Thoracic aorta (tissue), 2 donors: ENCODE results near the gene DLGAP1. TPM values are rescaled to one million over a fixed set of nuclear protein-coding genes. Genes with fewer than 3 reads are reported as not detected.

Experiments used
- ATAC-seq: fragments of 150-250 bp; one replicate; pipeline ENCODE4 v1.8.0; 2017; ENCODE audit warnings: low read depth; ENCODE audit not compliant: insufficient number of reproducible peaks, low FRiP score
- DNase-seq: peaks from one replicate; pipeline ENCODE4 v3.0.0-alpha.2; 2020; ENCODE audit warnings: low spot score
- H3K27ac ChIP-seq, 2 donors: fragments of 200-600 bp; sonication (generic); 1 replicate in 1 of 2; 2 replicates in 1 of 2; pipeline ENCODE4 v1.5.1; 2016; ENCODE audit warnings: mild to moderate bottlenecking in 2 of 2, moderate library complexity in 2 of 2
- H3K27me3 ChIP-seq: fragments of 200-600 bp; sonication (generic); replicated peaks from 2 replicates; pipeline ENCODE4 v1.6.0; 2016; ENCODE audit warnings: mild to moderate bottlenecking; ENCODE audit not compliant: insufficient read depth
- H3K36me3 ChIP-seq: fragments of 200-600 bp; sonication (generic); one replicate; pipeline ENCODE4 v1.5.1; 2016
- H3K4me1 ChIP-seq, 2 donors: fragments of 200-600 bp; sonication (generic); 1 replicate in 1 of 2; 2 replicates in 1 of 2; pipeline versions ENCODE4 v1.5.1 to v1.6.0; 2016; ENCODE audit warnings: low read depth in 2 of 2, mild to moderate bottlenecking in 1 of 2; ENCODE audit not compliant: control insufficient read depth in 1 of 2
- H3K4me3 ChIP-seq: fragments of 200-600 bp; sonication (generic); 2 replicates; pipeline ENCODE4 v1.5.1; 2016; ENCODE audit warnings: mild to moderate bottlenecking
- H3K9me3 ChIP-seq: fragments of 200-600 bp; sonication (generic); 2 replicates; pipeline ENCODE4 v1.5.1; 2016
- total RNA-seq, 2 donors: library from RNA; depleted of rRNA; stranded (reverse); fragments of >200 nt; gene quantifications; one replicate each; pipeline versions ENCODE4 v1.1.0 to v1.2.3, GENCODE V29; 2016
- TF ChIP-seq, protein P1 (sequence below): fragments of 200-600 bp; sonication (generic); IDR thresholded peaks from one replicate; pipeline ENCODE4 v1.5.1; 2019; ENCODE audit warnings: antibody characterized with exemption

Gene DLGAP1
- total RNA-seq, 2 donors from 2014 or later = 7.3 to 19.0 TPM

DNA sequence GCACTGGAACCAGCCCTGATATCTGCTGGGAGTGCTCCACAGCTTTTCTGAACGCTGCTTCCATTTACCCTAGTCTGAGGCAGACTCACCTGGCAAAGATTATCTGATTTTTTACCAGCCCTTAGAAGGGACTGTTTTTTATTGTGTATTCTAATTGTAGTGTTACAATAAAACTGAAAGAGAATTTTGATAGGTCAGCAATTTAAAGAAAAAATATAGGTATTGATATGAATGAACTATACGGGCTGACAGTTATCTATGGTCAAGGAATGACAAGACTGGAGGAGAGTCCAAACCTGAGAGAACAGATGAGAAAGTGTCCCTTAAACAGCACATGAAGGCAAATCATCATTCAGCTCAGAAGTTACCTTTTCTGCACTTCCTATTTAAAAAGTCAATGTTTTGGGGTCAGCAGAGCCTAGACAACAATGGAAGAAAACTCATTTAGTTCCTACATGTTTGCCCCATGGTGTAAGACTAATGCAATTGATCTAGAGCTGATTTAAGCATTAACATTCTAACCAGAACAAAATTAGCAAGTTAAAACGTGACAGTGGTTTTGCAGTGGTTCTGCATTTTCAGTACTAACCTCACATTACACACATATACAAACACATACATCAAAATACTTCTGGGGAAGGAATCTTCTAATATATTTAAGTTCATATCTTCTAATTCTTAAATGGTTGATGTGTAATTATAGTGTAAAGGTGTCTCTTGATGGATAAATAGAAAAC is 504.3 kb downstream of the DLGAP1 start:
- H3K27ac ChIP-seq = no peak overlapping the region
- H3K4me3 ChIP-seq = no peak overlapping the region
- TF ChIP-seq, protein P1, sequence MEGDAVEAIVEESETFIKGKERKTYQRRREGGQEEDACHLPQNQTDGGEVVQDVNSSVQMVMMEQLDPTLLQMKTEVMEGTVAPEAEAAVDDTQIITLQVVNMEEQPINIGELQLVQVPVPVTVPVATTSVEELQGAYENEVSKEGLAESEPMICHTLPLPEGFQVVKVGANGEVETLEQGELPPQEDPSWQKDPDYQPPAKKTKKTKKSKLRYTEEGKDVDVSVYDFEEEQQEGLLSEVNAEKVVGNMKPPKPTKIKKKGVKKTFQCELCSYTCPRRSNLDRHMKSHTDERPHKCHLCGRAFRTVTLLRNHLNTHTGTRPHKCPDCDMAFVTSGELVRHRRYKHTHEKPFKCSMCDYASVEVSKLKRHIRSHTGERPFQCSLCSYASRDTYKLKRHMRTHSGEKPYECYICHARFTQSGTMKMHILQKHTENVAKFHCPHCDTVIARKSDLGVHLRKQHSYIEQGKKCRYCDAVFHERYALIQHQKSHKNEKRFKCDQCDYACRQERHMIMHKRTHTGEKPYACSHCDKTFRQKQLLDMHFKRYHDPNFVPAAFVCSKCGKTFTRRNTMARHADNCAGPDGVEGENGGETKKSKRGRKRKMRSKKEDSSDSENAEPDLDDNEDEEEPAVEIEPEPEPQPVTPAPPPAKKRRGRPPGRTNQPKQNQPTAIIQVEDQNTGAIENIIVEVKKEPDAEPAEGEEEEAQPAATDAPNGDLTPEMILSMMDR = no peak
- no peaks in the 10 kb centered on the region for H3K36me3 ChIP-seq
- DNase-seq (no peak), ATAC-seq (no peak)
- H3K27me3 ChIP-seq = no peaks in the 10 kb centered on the region
- no peaks in the 10 kb centered on the region for H3K9me3 ChIP-seq
- no peaks in the 10 kb centered on the region for H3K4me1 ChIP-seq

DNA sequence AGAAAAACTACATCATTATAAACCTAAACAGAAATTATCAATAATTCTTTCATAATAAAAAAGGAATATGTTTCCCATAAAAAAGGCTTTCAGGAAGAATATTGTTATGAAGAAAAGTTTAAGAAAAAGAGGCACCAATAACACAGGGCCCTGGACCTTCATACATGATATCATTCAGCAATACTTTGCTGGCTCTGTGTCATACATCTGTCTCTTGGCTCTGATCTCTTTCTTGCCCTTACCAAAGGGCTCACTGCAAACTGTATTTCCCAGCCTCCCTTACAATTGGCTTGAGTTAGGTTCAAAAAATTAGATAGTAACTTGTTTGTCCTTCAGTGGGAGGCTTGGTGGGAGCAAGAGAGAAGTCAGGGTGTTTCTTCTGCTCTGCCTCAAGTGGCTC is 506.1 kb downstream of the DLGAP1 start:
- no peaks in the 10 kb centered on the region for H3K27me3 ChIP-seq
- no peak for DNase-seq

DNA sequence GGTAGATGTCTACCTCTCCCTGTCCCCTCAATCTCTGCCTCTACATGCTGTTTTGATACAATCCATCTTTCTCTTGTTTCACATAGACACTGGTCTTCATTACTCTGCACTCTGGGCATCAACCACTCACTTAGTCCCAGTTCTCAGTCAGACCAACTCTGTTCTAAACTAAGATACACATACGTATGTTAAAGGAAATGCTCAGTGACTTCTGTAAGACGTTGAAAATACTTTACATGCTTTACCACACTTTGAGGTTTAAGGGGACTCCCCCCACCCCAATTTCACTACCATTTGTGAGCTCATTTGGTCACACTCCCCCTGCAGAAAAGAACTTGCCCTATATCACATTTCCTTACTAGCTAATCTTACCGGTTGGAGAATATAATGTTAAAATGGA is 507.7 kb downstream of the DLGAP1 start:
- Histone ChIP-seq H3K9me3 (no peaks in the 10 kb centered on the region), H3K36me3 (no peaks in the 10 kb centered on the region), H3K4me3 (no peak overlapping the region), H3K27me3 (no peaks in the 10 kb centered on the region), H3K4me1 (no peaks in the 10 kb centered on the region), H3K27ac (no peak overlapping the region)
- no peak for DNase-seq
- no peak for ATAC-seq
- TF ChIP-seq, protein P1 = no peak

More for the DNA sequence above, 506.1 kb downstream of the DLGAP1 start:
- no peak overlapping the region for H3K4me3 ChIP-seq
- no peak for ATAC-seq
- TF ChIP-seq, protein P1 = no peak
- no peak overlapping the region for H3K27ac ChIP-seq
- H3K9me3 ChIP-seq = no peaks in the 10 kb centered on the region
- H3K36me3 ChIP-seq = no peaks in the 10 kb centered on the region
- H3K4me1 ChIP-seq = no peaks in the 10 kb centered on the region

DNA sequence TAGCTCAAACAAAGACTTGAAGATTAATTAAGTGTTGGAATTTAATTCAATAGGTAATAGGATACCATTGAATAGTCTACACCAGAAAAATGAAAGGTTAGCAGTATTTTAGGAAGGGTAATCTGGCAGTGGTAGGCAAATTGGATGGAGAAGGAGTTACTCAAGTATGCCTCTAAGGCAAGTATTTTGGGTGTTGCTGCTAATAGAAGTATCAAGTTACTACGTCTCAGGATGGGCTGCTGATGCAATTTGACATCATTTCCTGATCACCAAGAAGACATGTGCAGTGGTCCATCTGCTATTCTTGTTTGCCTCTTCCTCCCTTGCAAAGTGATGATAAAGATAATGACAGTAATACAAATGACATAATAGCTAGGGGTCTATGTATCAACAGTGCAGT is 519.8 kb downstream of the DLGAP1 start:
- TF ChIP-seq, protein P1 = no peak
- H3K4me3 ChIP-seq = no peak overlapping the region
- H3K4me1 ChIP-seq = no peaks in the 10 kb centered on the region
- no peaks in the 10 kb centered on the region for H3K9me3 ChIP-seq
- no peak overlapping the region for H3K27ac ChIP-seq
- DNase-seq (no peak), ATAC-seq (no peak)
- no peaks in the 10 kb centered on the region for H3K27me3 ChIP-seq
- H3K36me3 ChIP-seq = no peaks in the 10 kb centered on the region

DNA sequence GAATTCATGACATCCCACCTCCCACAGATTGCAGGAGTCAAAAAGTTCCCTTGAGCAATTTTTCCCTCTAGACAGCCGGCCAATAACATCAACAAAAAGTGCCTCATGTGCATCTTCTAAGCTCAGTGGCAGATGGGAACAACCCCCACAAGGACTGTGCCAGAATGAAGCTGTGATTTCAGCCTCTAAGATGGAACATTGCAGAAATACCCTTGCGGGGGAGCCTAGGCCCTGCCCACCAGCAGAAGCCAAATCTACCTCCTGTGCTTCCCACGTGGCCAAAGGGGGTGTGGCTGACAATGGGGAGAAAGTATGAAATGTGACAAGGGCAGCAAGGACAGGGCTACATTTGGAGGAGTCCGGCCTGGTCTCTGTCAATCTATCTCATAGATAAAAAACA is 522.8 kb downstream of the DLGAP1 start:
- Histone ChIP-seq H3K27me3 (no peaks in the 10 kb centered on the region), H3K4me3 (no peak overlapping the region), H3K4me1 (no peaks in the 10 kb centered on the region), H3K9me3 (no peaks in the 10 kb centered on the region), H3K36me3 (no peaks in the 10 kb centered on the region), H3K27ac (no peak overlapping the region)
- TF ChIP-seq, protein P1 = no peak
- DNase-seq (no peak), ATAC-seq (no peak)
